ENCODE measurements around the gene ANO1. TPM values are rescaled to one million over a fixed set of nuclear protein-coding genes. Genes with fewer than 3 reads are reported as not detected.
A peak's percentile ranks its signal among the peaks of the same experiment; 100 is the strongest.

ANO1 gene
- total RNA-seq, 1 experiment from 2014 or later: 41.7 TPM

GRCh38 chr11:70068345-70068744, 9.8 kb upstream of the ANO1 start:
- CTCF ChIA-PET: no interaction called here

More at GRCh38 chr11:70068345-70068744, 9.8 kb upstream of the ANO1 start:
- no TSS peak for BruUV-seq (replicated peaks)
- H3K9ac ChIP-seq (ENCODE audit: low read length): 0 out of 2 replicates have a peak overlapping the region, but pooled peaks have one; percentile 24
- peak overlapping the region; percentile 70 for H3K4me2 ChIP-seq (ENCODE audit: low read length)
- DNase-seq (ENCODE audit: low read depth, low spot score): no peak
- no peak for ATAC-seq
- no peaks in the 10 kb centered on the region for H3K9me2 ChIP-seq (ENCODE audit: insufficient read depth)
- H3K27ac ChIP-seq (ENCODE audit: low read depth, low read length): peak overlapping the region; percentile 8; the same call in 1 of the 2 replicates
- no peaks in the 10 kb centered on the region for H3K27me3 ChIP-seq (ENCODE audit: insufficient read depth, low read length)
- POLR2A ChIA-PET: no interaction called here
- TF ChIP-seq ATF3 (IDR thresholded peaks at IDR 0.05) (no peak), SIN3A (IDR thresholded peaks at IDR 0.05; ENCODE audit: low read depth) (no peak), CEBPB (IDR thresholded peaks at IDR 0.05; ENCODE audit: low read depth) (no peak), ZBTB33 (IDR thresholded peaks at IDR 0.05; ENCODE audit: extremely low read depth, insufficient replicate concordance, low read length) (no peak), EZH2phosphoT487 (IDR thresholded peaks at IDR 0.05; ENCODE audit: borderline replicate concordance) (no peak), REST (IDR thresholded peaks at IDR 0.05; ENCODE audit: low read depth) (no peak), CTCF (IDR thresholded peaks at IDR 0.05 in 2 of 3, conservative IDR thresholded peaks at IDR 0.05 in 1 of 3; ENCODE audit: borderline replicate concordance in 1 of 3, insufficient read depth in 1 of 3, low read depth in 2 of 3, low read length in 2 of 3) (no peak), RAD21 (IDR thresholded peaks at IDR 0.05; ENCODE audit: low read depth) (no peak), TCF7L2 (IDR thresholded peaks at IDR 0.05; ENCODE audit: borderline replicate concordance, extremely low read depth, insufficient read depth, insufficient read length) (no peak), FOSL1 (IDR thresholded peaks at IDR 0.05; ENCODE audit: low read depth) (no peak), JUND (IDR thresholded peaks at IDR 0.05) (no peak), POLR2A (IDR thresholded peaks at IDR 0.05; ENCODE audit: borderline replicate concordance, extremely low read depth, insufficient read depth, insufficient read length) (no peak), YY1 (IDR thresholded peaks at IDR 0.05; ENCODE audit: extremely low read depth, insufficient replicate concordance, low read depth, low read length) (no peak), MAX (IDR thresholded peaks at IDR 0.05) (no peak), ZNF274 (IDR thresholded peaks at IDR 0.05; ENCODE audit: low read depth, low read length) (no peak), SRF (IDR thresholded peaks at IDR 0.05; ENCODE audit: low read depth) (no peak), ELF1 (IDR thresholded peaks at IDR 0.05; ENCODE audit: borderline replicate concordance, low read depth) (no peak)
- peak overlapping the region; percentile 56 for H2AFZ ChIP-seq (ENCODE audit: low read depth, low read length, poor library complexity, severe bottlenecking)
- RAD21 ChIA-PET (ENCODE audit: low non-redundant PET in 1 of 2, low total read pairs in 2 of 2, uncharacterized antibody in 2 of 2, unreplicated experiment in 2 of 2): no interaction called here
- no peaks in the 10 kb centered on the region for H3K9me3 ChIP-seq (ENCODE audit: control insufficient read depth in 1 of 2, insufficient read depth in 1 of 2, low read depth in 1 of 2, low read length in 2 of 2)
- intact Hi-C loops (cut with micrococcal nuclease): loop anchor here (5.0 kb wide), 1 partner anchor 121 kb away; no protein-coding TSS in a partner anchor
- H3K4me3 ChIP-seq (replicated peaks in 1 of 2; ENCODE audit: low read depth in 1 of 2, low read length in 2 of 2): no peak overlapping the region
- H3K36me3 ChIP-seq (ENCODE audit: control insufficient read depth in 1 of 2, insufficient read depth in 2 of 2, low read length in 2 of 2): no peaks in the 10 kb centered on the region
- no peaks in the 10 kb centered on the region for H3K79me2 ChIP-seq (ENCODE audit: insufficient read depth, low read length)
- no peaks in the 10 kb centered on the region for H4K20me1 ChIP-seq (ENCODE audit: insufficient read depth)
- H3K4me1 ChIP-seq (ENCODE audit: control insufficient read depth in 1 of 2, insufficient read depth in 2 of 2, low read length in 2 of 2): peaks cover 39 to 44% of the 10 kb centered on the region in 2 experiments

All from HCT116 (cell line).